MM.1S (cell line): ENCODE measurements around the gene ADNP.
A peak's percentile ranks its signal among the peaks of the same experiment; 100 is the strongest.

Experiments
- DNase-seq: peaks from one replicate; pipeline ENCODE4 v3.0.0-alpha.2; 2015
- H2AFZ ChIP-seq: fragments of 300-600 bp; sonication (generic); 2 replicates; pipeline ENCODE4 v1.6.0; 2016; ENCODE audit warnings: antibody characterized with exemption, low read length
- H3F3A ChIP-seq: fragments of 300-600 bp; sonication (generic); 2 replicates; pipeline ENCODE4 v1.6.1; 2016; ENCODE audit warnings: mild to moderate bottlenecking, antibody characterized with exemption, low read length, moderate library complexity, mixed read lengths; ENCODE audit not compliant: insufficient read depth
- H3K27ac ChIP-seq: fragments of 300-600 bp; sonication (generic); 2 replicates; pipeline ENCODE4 v1.5.1; 2016; ENCODE audit warnings: mild to moderate bottlenecking, low read length
- H3K27me3 ChIP-seq: fragments of 300-600 bp; sonication (generic); replicated peaks from 2 replicates; pipeline ENCODE4 v1.6.0; 2016; ENCODE audit warnings: low read length; ENCODE audit not compliant: insufficient read depth
- H3K36me3 ChIP-seq: fragments of 300-600 bp; sonication (generic); replicated peaks from 2 replicates; pipeline ENCODE4 v1.6.1; 2016; ENCODE audit warnings: mild to moderate bottlenecking, low read length, mixed read lengths; ENCODE audit not compliant: insufficient read depth
- H3K4me1 ChIP-seq: fragments of 300-600 bp; sonication (generic); 2 replicates; pipeline ENCODE4 v1.6.1; 2016; ENCODE audit warnings: low read length, mixed read lengths
- H3K4me2 ChIP-seq: fragments of 300-600 bp; sonication (generic); 2 replicates; pipeline ENCODE4 v1.6.0; 2016; ENCODE audit warnings: low read depth, low read length
- H3K4me3 ChIP-seq: fragments of 300-600 bp; sonication (generic); 2 replicates; pipeline ENCODE4 v1.5.1; 2016; ENCODE audit warnings: low read length, mixed read lengths
- H3K79me2 ChIP-seq: fragments of 300-600 bp; sonication (generic); 2 replicates; pipeline ENCODE4 v1.6.1; 2016; ENCODE audit warnings: mixed run types, low read length, mixed read lengths
- H3K9ac ChIP-seq: fragments of 300-600 bp; sonication (generic); 2 replicates; pipeline ENCODE4 v1.6.1; 2016; ENCODE audit warnings: low read length, mixed read lengths
- H3K9me2 ChIP-seq: fragments of 300-600 bp; sonication (generic); replicated peaks from 2 replicates; pipeline ENCODE4 v1.6.1; 2016; ENCODE audit warnings: mild to moderate bottlenecking, low read length, mixed read lengths; ENCODE audit not compliant: insufficient read depth
- H3K9me3 ChIP-seq: fragments of 300-600 bp; sonication (generic); replicated peaks from 2 replicates; pipeline ENCODE4 v1.6.1; 2016; ENCODE audit warnings: mild to moderate bottlenecking, low read length, mixed read lengths; ENCODE audit not compliant: insufficient read depth
- H4K20me1 ChIP-seq: fragments of 300-600 bp; sonication (generic); 2 replicates; pipeline ENCODE4 v1.6.1; 2016; ENCODE audit warnings: mild to moderate bottlenecking, low read length, moderate library complexity, mixed read lengths; ENCODE audit not compliant: insufficient read depth
- CTCF ChIP-seq: fragments of 300-600 bp; sonication (generic); IDR thresholded peaks from 2 replicates; pipeline ENCODE4 v1.5.1; 2016; ENCODE audit warnings: antibody characterized with exemption, low read length, mixed read lengths
- EZH2 ChIP-seq: fragments of 300-600 bp; sonication (generic); optimal IDR thresholded peaks from 2 replicates; pipeline ENCODE3; 2017; ENCODE audit warnings: low read depth, mild to moderate bottlenecking, antibody characterized with exemption, low read length, mixed read lengths
- EZH2phosphoT487 ChIP-seq: fragments of 300-600 bp; sonication (generic); IDR thresholded peaks from 2 replicates; pipeline ENCODE4 v1.6.1; 2018; ENCODE audit warnings: antibody characterized with exemption, low read length

ADNP gene

GRCh38 chr20:50930139-50930975, 880 bp downstream of the ADNP start:
- no peak for TF ChIP-seq EZH2
- TF ChIP-seq EZH2phosphoT487 = no peak
- no peak for TF ChIP-seq CTCF
- H3K36me3 ChIP-seq = peaks cover 5% of the 10 kb centered on the region

GRCh38 chr20:50929299-50930138, 1.7 kb downstream of the ADNP start:
- peaks cover 60% of the 10 kb centered on the region for H3K79me2 ChIP-seq
- no peaks in the 10 kb centered on the region for H3K9me3 ChIP-seq
- peaks cover 33% of the 10 kb centered on the region for H4K20me1 ChIP-seq
- peak; percentile 96 for DNase-seq
- peaks cover 19% of the 10 kb centered on the region for H3K4me1 ChIP-seq
- TF ChIP-seq EZH2 (no peak), CTCF (peak; percentile 99)
- H3F3A ChIP-seq = peaks cover 21% of the 10 kb centered on the region
- H3K9ac ChIP-seq = peak overlapping the region; percentile 76
- H3K27ac ChIP-seq = peak overlapping the region; percentile 39; the same call in 1 of the 2 replicates
- no peaks in the 10 kb centered on the region for H3K27me3 ChIP-seq
- H3K4me2 ChIP-seq = peak overlapping the region; percentile 75
- no peaks in the 10 kb centered on the region; the same call in 1 of the 2 replicates for H3K36me3 ChIP-seq
- H3K4me3 ChIP-seq = peak overlapping the region; percentile 78
- H2AFZ ChIP-seq = no peak overlapping the region
- H3K9me2 ChIP-seq = no peaks in the 10 kb centered on the region

More at GRCh38 chr20:50930139-50930975, 880 bp downstream of the ADNP start:
- peak; percentile 28 for DNase-seq
- Histone ChIP-seq H3F3A (peaks cover 21% of the 10 kb centered on the region), H3K27me3 (no peaks in the 10 kb centered on the region), H3K4me1 (peaks cover 19% of the 10 kb centered on the region), H2AFZ (no peak overlapping the region), H3K9me2 (no peaks in the 10 kb centered on the region), H3K9ac (peak overlapping the region; percentile 88), H3K27ac (peak overlapping the region; percentile 39; the same call in 1 of the 2 replicates), H3K79me2 (peaks cover 51% of the 10 kb centered on the region), H4K20me1 (peaks cover 25% of the 10 kb centered on the region), H3K4me3 (peak overlapping the region; percentile 78), H3K9me3 (no peaks in the 10 kb centered on the region), H3K4me2 (peak overlapping the region; percentile 75)

- Histone ChIP-seq H3K79me2 (peaks cover 70% of the 10 kb centered on the region), H3K36me3 (no peaks in the 10 kb centered on the region; the same call in 1 of the 2 replicates), H3K27ac (no peak overlapping the region), H3K9ac (no peak overlapping the region), H3K9me3 (no peaks in the 10 kb centered on the region), H3K9me2 (no peaks in the 10 kb centered on the region), H3F3A (peaks cover 21% of the 10 kb centered on the region), H2AFZ (no peak overlapping the region), H3K4me1 (peaks cover 19% of the 10 kb centered on the region), H3K4me3 (peak overlapping the region; percentile 42; the same call in 1 of the 2 replicates), H3K4me2 (peak overlapping the region; percentile 75; the same call in 1 of the 2 replicates), H4K20me1 (peaks cover 44% of the 10 kb centered on the region), H3K27me3 (no peaks in the 10 kb centered on the region)
- DNase-seq = no peak
- TF ChIP-seq CTCF (peak; percentile 6; the same call in 1 of the 2 replicates), EZH2phosphoT487 (no peak)
These were observed 2.8 kb downstream of the ADNP start for GRCh38 chr20:50928469-50928868.
